Liver (tissue), 9 donors: ENCODE data around the gene LHFPL2. TPM values are rescaled to one million over a fixed set of nuclear protein-coding genes. Genes with fewer than 3 reads are reported as not detected.
"Not testable (repeated sequence)": the region's sequence is repeated elsewhere in the genome, so short reads cannot be mapped to it uniquely, and the experiment has no call there.

Experiments
- DNase-seq: peaks from one replicate; pipeline ENCODE4 v3.0.0-alpha.2; 2017; ENCODE audit warnings: low spot score
- H3K27ac ChIP-seq, 2 donors: one replicate each; pipeline ENCODE4 v1.7.0; 2013; ENCODE audit warnings: inconsistent platforms in 2 of 2, low read length in 2 of 2, control low read depth in 1 of 2, low read depth in 1 of 2, mild to moderate bottlenecking in 1 of 2
- H3K27me3 ChIP-seq, 4 donors: one replicate each; pipeline versions ENCODE4 v1.6.1 to v1.7.0; 2013; ENCODE audit warnings: low read length in 3 of 4, inconsistent platforms in 1 of 4, mild to moderate bottlenecking in 1 of 4, moderate library complexity in 1 of 4; ENCODE audit not compliant: control insufficient read depth in 4 of 4, insufficient read depth in 4 of 4
- H3K36me3 ChIP-seq, 4 donors: one replicate each; pipeline versions ENCODE4 v1.6.1 to v1.7.0; 2013; ENCODE audit warnings: low read length in 3 of 4, mild to moderate bottlenecking in 3 of 4, low read depth in 1 of 4, moderate library complexity in 1 of 4; ENCODE audit not compliant: control insufficient read depth in 4 of 4, insufficient read depth in 3 of 4
- H3K4me1 ChIP-seq, 4 donors: one replicate each; pipeline versions ENCODE4 v1.6.1 to v1.7.0; 2013; ENCODE audit warnings: low read length in 3 of 4, mild to moderate bottlenecking in 3 of 4, moderate library complexity in 1 of 4; ENCODE audit not compliant: control insufficient read depth in 4 of 4, insufficient read depth in 4 of 4
- H3K4me3 ChIP-seq, 3 donors: one replicate each; pipeline versions ENCODE4 v1.6.1 to v1.7.0; 2013; ENCODE audit warnings: low read length in 3 of 3, control low read depth in 1 of 3, low read depth in 1 of 3, mild to moderate bottlenecking in 1 of 3
- H3K9ac ChIP-seq, 2 donors: one replicate each; pipeline ENCODE4 v1.7.0; 2013; ENCODE audit warnings: low read length in 2 of 2, mild to moderate bottlenecking in 2 of 2, moderate library complexity in 2 of 2, control low read depth in 1 of 2, low read depth in 1 of 2
- H3K9me3 ChIP-seq, 4 donors: one replicate each; pipeline versions ENCODE4 v1.6.1 to v1.7.0; 2013; ENCODE audit warnings: low read length in 3 of 4; ENCODE audit not compliant: control insufficient read depth in 4 of 4
- EGR1 ChIP-seq, 2 donors: IDR thresholded peaks; 2 replicates each; pipeline ENCODE4 v1.6.1; 2016 to 2018; ENCODE audit warnings: antibody characterized with exemption in 2 of 2, low read depth in 2 of 2
- FOXA1 ChIP-seq: IDR thresholded peaks from 2 replicates; pipeline ENCODE4 v1.6.1; 2016; ENCODE audit warnings: antibody characterized with exemption
- FOXA2 ChIP-seq: IDR thresholded peaks from 2 replicates; pipeline ENCODE4 v1.6.1; 2016; ENCODE audit warnings: antibody characterized with exemption
- HNF4A ChIP-seq, 2 donors: conservative IDR thresholded peaks; 2 replicates each; pipeline ENCODE4 v1.6.1; 2016; ENCODE audit warnings: antibody characterized with exemption in 2 of 2, mild to moderate bottlenecking in 2 of 2
- JUND ChIP-seq, 2 donors: IDR thresholded peaks; 2 replicates each; pipeline ENCODE4 v1.6.1; 2016; ENCODE audit warnings: antibody characterized with exemption in 2 of 2
- NR2F2 ChIP-seq: IDR thresholded peaks from 2 replicates; pipeline ENCODE4 v1.6.1; 2016; ENCODE audit warnings: antibody characterized with exemption
- REST ChIP-seq: IDR thresholded peaks from 2 replicates; pipeline ENCODE4 v1.6.1; 2016; ENCODE audit warnings: antibody characterized with exemption, mild to moderate bottlenecking
- WGBS: extraction: QIAGEN DNeasy Blood & Tissue Kit; methylation state at CpG from one replicate; pipeline ENCODE4 v1.1.7; 2013; 5-methylcytosine and 5-hydroxymethylcytosine counted together
- polyA plus RNA-seq, 2 donors: library from polyadenylated mRNA; stranded (reverse) in 1 of 2; unstranded in 1 of 2; fragments of 200-250 nt in 1 of 2; fragments of >200 nt in 1 of 2; fragmentation: Nextera tagmentation in 1 of 2; extraction: Ambion mirVana in 1 of 2; gene quantifications; one replicate each; pipeline versions ENCODE4 v1.2.1 to v1.2.3, GENCODE V29; 2013 to 2015
- total RNA-seq, 2 donors: library from RNA; depleted of rRNA; stranded (reverse); fragments of >200 nt; gene quantifications; one replicate each; pipeline ENCODE4 v1.2.3, GENCODE V29; 2014
- TF ChIP-seq, protein P1 (sequence below): IDR thresholded peaks from 2 replicates; pipeline ENCODE4 v1.6.1; 2016; ENCODE audit warnings: antibody characterized with exemption
- donor health status: healthy.
- donor health status: healthy.
- donor health status: healthy.
- donor health status: healthy.
- donor health status: healthy.

The LHFPL2 gene
- total and polyA plus RNA-seq, 4 donors: 1.6 to 9.4 (median 5.6) TPM

DNA sequence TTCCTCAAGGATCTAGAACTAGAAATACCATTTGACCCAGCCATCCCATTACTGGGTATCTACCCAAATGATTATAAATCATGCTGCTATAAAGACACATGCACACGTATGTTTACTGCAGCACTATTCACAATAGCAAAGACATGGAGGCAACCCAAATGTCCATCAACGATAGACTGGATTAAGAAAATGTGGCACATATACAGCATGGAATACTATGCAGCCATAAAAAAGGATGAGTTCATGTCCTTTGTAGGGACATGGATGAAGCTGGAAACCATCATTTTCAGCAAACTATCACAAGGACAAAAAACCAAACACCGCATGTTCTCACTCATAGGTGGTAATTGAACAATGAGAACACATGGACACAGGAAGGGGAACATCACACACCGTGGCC lies 38.9 kb upstream of the LHFPL2 start:
- 91% methylated on average over 4 of the region's 4 CpGs for WGBS
- not testable (repeated sequence) for H3K36me3 ChIP-seq, H3K4me1 ChIP-seq, DNase-seq, H3K9ac ChIP-seq, H3K4me3 ChIP-seq, H3K27ac ChIP-seq, H3K9me3 ChIP-seq, H3K27me3 ChIP-seq

DNA sequence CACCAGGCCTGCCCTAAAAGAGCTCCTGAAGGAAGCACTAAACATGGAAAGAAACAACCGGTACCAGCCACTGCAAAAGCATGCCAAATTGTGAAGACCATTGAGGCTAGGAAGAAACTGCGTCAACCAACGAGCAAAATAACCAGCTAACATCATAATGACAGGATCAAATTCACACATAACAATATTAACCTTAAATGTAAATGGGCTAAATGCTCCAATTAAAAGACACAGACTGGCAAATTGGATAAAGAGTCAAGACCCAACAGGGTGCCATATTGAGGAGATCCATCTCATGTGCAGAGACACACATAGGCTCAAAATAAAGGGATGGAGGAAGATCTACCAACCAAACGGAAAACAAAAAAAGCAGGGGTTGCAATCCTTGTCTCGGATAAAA lies 35.3 kb upstream of the LHFPL2 start:
- H3K9me3 ChIP-seq, H3K27ac ChIP-seq, H3K4me1 ChIP-seq, H3K27me3 ChIP-seq, H3K9ac ChIP-seq, H3K4me3 ChIP-seq, DNase-seq, H3K36me3 ChIP-seq: not testable (repeated sequence)
- WGBS: 96% methylated on average over 5 of the region's 5 CpGs

DNA sequence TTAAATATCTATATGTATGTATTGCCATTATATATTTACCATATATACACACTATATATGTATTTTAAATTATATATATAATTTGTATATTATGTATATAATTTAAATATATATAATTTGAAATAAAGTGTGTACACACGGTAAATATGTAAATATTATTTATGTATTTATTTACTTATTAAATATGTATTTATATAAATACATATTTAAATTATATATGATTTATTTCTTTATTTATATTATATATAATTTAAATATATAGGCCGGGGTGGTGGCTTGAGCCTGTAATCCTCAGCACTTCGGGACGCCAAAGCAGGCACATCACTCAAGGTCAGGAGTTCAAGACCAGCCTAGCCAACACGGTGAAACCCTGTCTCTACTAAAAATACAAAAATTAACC lies 31.3 kb upstream of the LHFPL2 start:
- Histone ChIP-seq H3K36me3 (no peaks in the 10 kb centered on the region), H3K9ac (no peak overlapping the region), H3K27me3 (peaks cover 0 to 2% (median 0%) of the 10 kb centered on the region in 4 donors), H3K4me1 (no peaks in the 10 kb centered on the region), H3K27ac (no peak overlapping the region), H3K4me3 (no peak overlapping the region), H3K9me3 (no peaks in the 10 kb centered on the region)
- TF ChIP-seq FOXA1: no peak
- TF ChIP-seq, protein P1, sequence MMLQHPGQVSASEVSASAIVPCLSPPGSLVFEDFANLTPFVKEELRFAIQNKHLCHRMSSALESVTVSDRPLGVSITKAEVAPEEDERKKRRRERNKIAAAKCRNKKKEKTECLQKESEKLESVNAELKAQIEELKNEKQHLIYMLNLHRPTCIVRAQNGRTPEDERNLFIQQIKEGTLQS: no peak
- no peak for TF ChIP-seq REST
- TF ChIP-seq FOXA2: no peak
- TF ChIP-seq JUND (IDR thresholded peaks at IDR 0.05): no peak
- TF ChIP-seq NR2F2: no peak
- 94% methylated on average over 5 of the region's 5 CpGs for WGBS
- DNase-seq: no peak

- Histone ChIP-seq H3K9me3 (no peaks in the 10 kb centered on the region), H3K36me3 (no peaks in the 10 kb centered on the region), H3K4me3 (no peak overlapping the region), H3K9ac (no peak overlapping the region), H3K27ac (no peak overlapping the region), H3K4me1 (no peaks in the 10 kb centered on the region), H3K27me3 (peaks cover 0 to 2% (median 0%) of the 10 kb centered on the region in 4 donors)
- no peak for TF ChIP-seq EGR1 (IDR thresholded peaks at IDR 0.05; ENCODE audit: low read depth in 2 of 2)
- TF ChIP-seq HNF4A (conservative IDR thresholded peaks at IDR 0.05): no peak
- WGBS: 79% methylated on average over 6 of the region's 6 CpGs
- no peak for DNase-seq
Measured at GRCh38 chr5:78677777-78678668, 29.5 kb upstream of the LHFPL2 start.
